ENCODE results near the gene OSGEP.

Gene OSGEP

GRCh38 chr14:20428802-20429201 is 25.8 kb downstream of the OSGEP start:
- DNase-seq = no peak

DNA sequence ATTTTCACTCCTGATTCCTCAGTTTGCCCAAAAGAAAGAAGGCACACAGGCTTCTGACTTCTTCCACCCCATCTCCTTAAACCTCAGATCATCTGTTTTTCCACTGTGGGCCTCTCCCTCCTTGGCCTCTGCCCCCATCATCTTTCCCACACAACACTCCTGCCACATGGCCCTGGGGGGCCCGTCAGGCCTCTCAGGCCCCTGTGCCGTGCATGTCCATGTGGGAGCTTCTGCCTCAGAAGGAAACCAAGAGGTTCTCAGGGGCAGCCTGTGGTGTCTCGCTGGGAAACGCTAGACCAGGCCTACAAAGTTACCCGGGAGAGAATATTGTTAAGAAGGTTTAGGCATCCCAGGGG is 26.6 kb downstream of the OSGEP start:
- no peak for DNase-seq

DNA sequence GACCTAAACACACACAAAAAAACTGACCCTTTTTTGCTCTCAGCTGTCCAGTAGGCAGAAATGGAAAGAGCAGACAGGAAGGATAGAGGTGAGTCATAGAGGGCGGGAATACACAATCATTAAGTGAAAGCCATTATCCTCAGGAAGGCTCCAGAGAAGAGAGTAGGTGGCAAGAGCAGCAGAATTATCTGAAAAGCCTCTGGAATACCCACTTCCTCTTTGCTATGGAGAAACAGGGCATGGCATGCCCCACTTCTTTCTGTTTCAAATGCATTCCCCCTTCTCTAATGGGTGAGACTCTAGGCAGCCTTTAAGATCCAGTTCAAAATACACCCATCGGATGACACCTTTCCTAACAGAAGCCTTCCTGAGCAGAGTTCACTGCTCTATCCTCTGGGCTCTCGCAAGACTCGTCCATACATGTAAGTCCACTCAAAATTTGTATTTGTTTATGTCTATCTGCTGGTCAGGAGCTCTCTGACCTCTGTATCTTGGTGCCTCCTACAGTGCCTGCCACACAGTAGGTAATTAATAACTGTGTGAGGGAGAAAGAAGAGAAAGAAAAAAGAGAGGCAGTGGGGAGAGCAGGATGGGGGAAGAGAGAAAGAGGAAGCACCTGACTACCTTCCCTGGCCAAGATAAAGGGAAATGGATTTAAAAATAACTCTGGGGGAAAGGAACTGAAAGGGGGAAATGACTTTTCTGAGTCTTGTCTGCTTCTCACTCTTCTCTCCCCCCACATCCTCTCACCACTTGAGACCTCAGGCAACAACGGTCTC is 27.2 kb downstream of the OSGEP start:
- DNase-seq = no peak

DNA sequence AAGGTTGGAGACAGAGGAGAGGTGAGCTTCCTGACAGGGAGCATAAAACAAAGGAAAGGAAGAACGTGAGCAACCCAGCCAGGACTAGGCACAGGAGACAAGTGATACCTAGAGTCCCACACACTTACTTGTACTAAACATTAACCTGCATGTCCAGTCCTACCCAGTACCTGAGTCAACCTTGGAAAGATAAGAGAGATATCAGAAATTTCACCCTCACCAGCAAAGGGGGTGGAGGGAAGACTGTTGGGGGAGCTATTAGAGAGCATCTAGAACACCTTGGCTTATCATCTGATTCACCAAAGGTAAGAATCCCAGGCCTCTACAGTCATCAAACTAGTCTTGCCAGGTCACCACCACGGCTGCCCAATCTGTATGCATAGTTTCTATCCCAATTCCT is 29.8 kb downstream of the OSGEP start:
- no peak for DNase-seq

DNA sequence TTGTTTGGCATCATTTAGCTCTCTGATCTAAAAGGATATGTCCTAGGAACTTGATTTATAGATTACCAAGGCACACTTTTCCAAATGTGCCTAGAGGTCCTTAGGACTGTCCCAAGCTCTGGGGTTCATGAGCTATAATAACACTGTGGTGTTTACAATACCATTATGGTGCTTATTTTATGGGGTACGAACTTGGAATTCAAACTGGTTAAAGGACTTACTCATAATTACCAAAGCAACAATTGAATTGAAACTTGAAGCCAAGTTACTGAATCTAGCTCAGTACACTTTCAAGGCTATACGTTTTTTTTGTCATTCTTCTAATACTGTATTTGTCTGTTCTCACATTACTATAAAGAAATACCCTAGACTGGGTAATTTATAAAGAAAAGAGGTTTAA is 31.7 kb downstream of the OSGEP start:
- DNase-seq = no peak

DNA sequence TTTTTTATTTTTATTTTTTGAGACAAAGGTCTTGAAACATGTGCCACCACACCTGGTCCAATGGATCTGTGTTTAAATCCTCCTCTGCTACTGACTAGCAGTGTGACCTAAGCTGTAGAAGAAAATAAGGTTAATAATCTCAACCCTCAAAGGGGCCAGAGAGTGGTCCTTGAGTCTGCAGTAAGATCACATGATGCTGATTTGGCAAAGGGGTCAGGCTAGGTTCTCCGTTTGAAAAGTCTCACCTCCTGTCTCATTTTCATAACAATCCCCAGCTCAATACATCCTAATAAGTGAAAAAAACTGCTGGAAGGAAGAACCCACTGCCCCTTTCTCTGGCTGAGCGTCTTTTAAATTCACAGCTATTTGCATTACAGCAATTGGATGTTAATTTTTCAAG is 33.3 kb downstream of the OSGEP start:
- no peak for DNase-seq

DNA sequence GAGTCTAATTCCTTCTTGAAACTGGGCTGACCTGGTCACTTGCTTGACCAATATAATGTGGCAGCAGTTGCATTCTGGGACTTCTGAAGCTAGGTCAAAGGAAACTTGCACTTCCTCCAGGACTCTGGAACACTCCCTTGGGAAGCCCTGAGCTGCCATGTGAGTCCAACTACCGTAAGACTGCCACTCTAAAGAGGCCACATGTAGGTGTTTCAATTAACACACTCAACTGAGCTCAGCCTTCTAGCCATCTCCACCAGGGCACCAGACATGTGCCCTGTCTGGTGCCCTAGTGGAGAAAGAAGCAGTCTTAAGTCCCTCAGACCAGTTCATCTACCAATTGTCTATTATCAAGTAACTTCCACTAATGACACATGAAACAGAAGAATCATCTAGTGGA is 35.2 kb downstream of the OSGEP start:
- DNase-seq = no peak

DNA sequence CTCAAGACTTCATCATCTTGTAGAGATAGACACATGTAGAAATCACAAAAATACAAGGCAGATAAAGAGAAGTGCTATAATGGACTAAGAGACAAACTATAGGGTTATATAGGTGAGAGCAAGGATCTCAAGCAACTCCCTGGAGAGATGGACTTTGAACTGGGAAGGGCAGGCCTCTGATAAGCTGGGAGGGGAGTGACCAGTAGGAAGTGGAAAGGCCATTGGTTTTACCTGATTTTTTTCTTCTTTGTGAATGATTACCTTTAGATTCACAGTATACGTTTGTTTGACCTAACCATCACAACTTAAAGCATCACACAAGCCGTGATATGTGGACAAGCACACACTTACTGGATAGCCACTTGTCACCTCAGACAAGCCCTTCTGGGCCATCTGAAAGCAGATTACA is 36.1 kb downstream of the OSGEP start:
- DNase-seq = no peak

GRCh38 chr14:20417250-20418186 is 37.1 kb downstream of the OSGEP start:
- peak; percentile 58 for DNase-seq

GRCh38 chr14:20416223-20416622 is 38.4 kb downstream of the OSGEP start:
- no peak for DNase-seq

GRCh38 chr14:20415782-20416206 is 38.8 kb downstream of the OSGEP start:
- peak; percentile 45 for DNase-seq

GRCh38 chr14:20413744-20414082 is 40.9 kb downstream of the OSGEP start:
- DNase-seq = no peak

- peak; percentile 83 for DNase-seq
These were observed 41.5 kb downstream of the OSGEP start, which contains the start of gene TEP1 for GRCh38 chr14:20412876-20413743. Gene TEP1 (minus strand): TSS chr14:20413501. CDS start chr14:20408439, 5,062 bp downstream.

DNA sequence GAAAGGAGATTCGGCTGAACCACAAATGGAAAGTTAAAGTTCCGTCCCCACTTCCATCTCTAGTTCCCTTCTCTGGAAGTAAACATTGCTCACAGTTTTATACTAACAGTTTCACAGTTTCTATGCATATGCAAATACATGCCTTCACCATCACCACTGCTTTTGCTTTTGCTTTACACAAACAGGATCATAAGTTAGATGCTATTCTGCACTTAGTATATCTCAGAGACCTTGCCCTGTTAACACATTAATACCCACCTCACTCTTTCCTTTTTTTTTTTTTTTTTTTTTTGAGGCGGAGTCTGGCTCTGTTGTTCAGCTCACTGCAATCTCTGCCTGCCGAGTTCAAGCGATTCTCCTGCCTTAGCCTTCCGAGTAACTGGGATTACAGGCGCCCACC is 42.2 kb downstream of the OSGEP start:
- DNase-seq = no peak

- no peak for DNase-seq
These were observed 45.4 kb downstream of the OSGEP start for GRCh38 chr14:20409226-20409625.

DNA sequence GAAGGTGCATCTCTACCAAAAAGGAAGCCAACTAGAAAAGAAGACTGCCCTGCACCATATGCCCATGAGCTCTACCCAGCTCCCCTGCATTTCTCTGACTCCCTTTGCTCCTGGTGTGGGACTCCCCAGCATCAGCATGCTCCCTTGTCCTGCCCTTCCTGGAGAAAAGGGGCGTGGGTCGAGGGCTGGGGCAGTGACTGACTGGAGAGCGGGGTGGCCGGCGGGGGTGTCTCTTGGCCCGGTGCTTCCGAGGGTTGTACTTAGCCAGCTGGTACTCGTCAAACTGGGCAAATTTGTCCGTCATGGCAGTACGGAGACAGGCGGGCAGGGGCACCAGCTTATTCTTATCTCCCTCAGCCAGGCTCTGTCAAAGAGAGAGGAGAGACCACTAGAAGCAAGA is 51.1 kb downstream of the OSGEP start:
- no peak for DNase-seq

DNA sequence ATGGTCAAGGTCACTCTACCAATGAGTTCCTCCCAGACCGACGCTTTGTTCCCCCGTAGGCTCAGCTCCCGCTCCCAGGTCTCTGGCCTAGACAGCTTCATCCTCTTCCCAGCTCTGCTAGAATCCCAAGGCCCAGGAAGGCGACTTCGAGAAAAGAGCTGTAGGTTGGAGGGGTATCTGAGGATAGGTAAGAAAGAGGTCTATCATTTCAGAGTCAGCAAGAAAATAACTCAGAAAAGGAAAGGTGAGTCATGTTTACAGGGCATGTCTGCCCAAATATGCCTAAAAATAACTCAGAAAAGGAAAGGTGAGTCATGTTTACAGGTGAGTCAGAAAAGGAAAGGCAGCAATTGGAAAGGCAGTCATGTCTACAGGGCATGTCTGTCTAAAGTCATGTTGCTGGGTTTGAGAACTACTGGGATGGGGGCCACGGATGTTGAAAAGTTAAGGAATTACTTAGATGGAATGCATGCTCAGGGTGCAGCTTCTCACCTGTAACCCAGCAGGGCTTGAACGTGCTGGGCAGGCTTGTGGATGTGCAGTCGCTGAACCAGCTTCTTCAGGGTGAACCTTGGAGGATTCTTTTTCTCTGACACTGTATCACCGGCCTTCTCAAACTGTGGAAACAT is 53.5 kb downstream of the OSGEP start:
- no peak for DNase-seq

DNA sequence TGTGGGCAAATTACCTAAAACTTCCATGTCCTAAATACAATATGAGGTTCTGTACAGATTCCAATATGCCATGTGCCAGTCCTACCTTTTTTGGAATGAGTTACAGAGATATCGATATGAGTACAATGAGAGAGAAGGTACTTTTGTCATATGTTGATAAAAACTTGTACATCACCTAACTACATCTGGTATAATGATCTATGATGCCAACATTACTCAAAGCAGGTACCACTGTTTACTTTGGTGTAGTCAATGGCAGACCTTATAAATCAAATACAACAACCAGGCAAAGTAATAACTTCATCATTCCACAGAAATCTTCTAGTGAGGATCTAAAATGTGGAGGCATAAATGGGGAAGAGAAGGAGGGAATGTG is 54.0 kb downstream of the OSGEP start:
- DNase-seq = no peak

DNA sequence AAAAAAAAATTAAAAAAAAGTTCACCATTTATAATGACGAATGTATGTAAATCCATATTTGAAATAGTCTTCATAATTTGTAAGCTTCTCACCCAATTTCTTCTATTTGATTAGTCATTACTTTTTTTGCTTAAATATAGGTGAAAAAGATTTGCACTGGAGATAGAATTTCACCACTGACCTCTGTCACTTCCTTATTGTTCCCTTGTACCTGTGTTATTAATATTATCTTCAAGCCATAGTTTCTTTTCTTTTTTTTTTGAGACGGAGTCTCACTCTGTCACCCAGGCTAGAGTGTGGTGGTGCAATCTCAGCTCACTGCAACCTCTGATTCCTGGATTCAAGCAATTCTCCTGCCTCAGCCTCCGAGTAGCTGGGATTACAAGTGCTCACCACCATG is 57.1 kb downstream of the OSGEP start:
- no peak for DNase-seq

Data from NCI-H2107 (cell line).